HG03135 (cell line): ENCODE measurements around the gene IL27RA.
A peak's percentile ranks its signal among the peaks of the same experiment; 100 is the strongest.

Source experiments
- ATAC-seq: cut with Tn5 transposase; IDR thresholded peaks from one replicate; pipeline ENCODE4 v1.9.1; 2021; ENCODE audit warnings: mild to moderate bottlenecking, moderate library complexity; ENCODE audit not compliant: unreplicated experiment

IL27RA gene

GRCh38 chr19:14031719-14032480 lies at the start of gene IL27RA:
IL27RA (plus strand) TSS chr19:14031762; CDS start chr19:14031873, 111 bp downstream.
- peak; percentile 72 for ATAC-seq

GRCh38 chr19:13981988-13982501 lies 49.5 kb upstream of the IL27RA start:
- ATAC-seq, result no peak

DNA sequence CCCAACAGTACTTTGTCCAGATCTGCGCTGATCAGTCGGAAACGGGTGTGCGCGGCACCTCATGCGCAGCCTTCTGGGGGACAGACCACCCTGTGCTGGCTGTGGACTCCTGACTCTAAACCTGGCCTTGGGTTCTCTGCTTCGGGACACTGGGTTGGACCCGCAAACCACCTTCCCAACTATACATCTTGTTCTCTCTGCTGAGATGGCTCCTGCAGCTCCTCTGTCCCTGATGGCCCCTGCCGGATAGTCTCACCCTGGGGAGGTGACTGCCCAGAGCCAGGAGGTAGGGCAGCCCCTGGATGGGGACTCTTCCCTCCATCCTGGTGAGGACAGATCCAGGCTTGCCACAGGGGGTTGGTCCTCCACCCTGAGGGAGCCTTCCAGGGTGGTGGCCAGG lies 48.8 kb upstream of the IL27RA start:
- ATAC-seq, result no peak

DNA sequence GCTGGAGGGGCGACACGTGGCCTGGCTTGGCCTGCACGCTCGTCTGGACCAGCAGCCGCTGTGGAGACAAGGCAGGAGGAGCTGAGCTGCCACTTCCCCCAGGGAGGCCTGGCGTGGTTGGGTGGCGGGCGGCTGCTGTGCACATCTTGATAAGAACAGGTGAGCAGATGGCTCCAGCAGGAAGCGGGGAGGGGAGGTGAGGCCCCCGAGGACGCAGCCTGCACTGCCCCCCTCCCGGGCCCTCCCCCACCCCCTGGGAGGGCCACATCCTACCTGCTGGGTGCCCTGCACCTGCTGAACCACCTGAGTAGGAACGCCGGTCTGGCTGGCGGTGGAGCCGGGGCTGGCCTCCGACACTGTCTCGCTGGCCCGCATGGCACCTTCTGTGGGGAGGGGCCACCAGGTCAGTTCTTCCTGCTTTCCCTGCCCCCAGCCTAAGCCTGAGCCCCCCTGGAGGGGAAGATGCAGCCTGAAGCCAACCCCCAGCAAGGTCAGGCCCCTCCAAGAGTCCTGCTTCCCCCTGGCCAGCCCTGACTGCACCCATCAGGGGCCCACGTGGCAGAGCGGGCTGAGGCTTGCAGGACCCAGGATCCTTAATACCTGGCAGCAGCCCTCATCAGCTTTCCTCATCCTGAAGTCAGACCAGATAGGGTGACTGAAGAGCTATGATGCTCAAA lies 48.2 kb upstream of the IL27RA start:
- no peak for ATAC-seq

DNA sequence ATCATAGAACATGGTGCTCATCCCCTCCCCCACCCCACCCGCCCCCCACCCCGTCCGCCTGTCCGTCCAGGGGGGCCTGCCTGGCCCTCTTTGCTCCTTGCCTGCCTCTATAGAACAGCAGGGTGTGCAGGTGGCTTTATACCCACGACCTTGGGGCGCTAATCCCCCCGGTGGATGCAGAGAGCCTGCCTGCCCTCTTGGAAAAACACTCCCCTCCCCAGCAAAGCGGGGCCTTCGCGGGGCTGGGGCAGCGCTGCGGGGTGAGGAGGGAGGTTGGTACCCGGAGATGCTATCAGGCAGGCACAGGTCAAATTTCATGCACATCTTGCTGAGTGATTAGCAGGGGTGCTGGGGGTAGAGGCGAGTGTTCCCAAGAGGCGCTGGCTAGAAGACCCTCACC lies 47.4 kb upstream of the IL27RA start:
- no peak for ATAC-seq

DNA sequence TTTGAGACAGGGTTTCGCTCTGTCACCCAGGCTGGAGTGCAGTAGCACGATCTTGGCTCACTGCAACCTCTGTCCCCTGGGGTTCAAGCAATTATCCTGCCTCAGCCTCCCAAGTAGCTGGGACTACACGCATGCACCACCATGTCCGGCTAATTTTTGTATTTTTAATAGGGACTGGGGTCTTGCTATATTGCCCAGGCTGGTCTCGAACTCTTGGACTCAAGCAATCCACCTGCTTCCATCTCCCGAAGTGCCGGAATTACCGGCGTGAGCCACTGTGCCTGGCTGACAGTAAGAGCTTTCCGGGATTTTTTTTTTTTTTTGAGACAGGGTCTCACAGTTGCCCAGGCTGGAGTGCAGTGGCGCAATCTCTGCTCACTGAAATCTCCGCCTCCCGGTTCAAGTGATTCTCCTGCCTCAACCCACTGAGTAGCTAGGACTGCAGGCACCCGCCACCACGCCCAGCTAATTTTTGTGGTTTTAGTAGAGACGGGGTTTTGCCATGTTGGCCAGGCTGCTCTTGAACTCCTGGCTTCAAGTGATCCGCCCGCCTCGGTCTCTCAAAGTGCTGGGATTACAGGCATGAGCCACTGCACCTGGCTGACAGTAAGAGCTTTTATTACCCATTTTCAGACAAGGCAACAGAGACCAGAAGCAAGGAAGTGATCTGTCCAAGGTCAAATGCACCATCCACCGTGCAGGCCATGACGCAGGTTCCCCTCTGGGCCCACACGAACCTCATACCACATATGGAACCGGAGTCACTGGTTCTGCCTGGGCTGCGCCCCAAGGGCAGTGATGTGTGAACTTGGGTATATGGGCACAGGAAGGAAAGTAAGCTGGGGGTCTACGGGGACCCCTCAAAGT lies 46.5 kb upstream of the IL27RA start:
- ATAC-seq, result no peak

- peak; percentile 4 for ATAC-seq
Observed at GRCh38 chr19:13985771-13986347, 45.7 kb upstream of the IL27RA start.

GRCh38 chr19:13986348-13986904 lies 45.1 kb upstream of the IL27RA start:
- ATAC-seq, result peak; percentile 79

GRCh38 chr19:13987101-13987890 lies 44.3 kb upstream of the IL27RA start:
- no peak for ATAC-seq

GRCh38 chr19:13989487-13989886 lies 42.1 kb upstream of the IL27RA start:
- no peak for ATAC-seq

DNA sequence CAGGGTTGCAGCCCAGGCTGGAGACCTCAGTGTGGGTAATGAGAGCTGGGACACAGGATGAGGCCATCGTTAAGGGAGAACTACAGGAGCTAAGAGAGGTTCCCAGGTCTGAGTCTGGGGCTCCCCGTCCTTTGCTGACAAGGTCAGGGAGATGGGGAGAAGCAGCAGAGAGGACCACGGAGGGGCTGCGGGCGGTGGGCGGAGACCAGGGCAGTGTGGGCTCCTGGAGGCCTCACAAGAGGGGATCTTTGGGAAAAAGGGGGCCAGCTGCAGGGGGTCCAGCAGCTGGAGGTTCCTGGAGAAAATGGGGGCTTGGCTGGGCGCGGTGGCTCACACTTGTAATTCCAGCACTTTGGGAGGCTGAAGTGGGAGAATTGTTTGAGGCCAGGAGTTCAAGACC lies 41.5 kb upstream of the IL27RA start:
- no peak for ATAC-seq

- no peak for ATAC-seq
Observed at GRCh38 chr19:13992025-13992424, 39.5 kb upstream of the IL27RA start.

GRCh38 chr19:13993590-13994300 lies 37.8 kb upstream of the IL27RA start:
- ATAC-seq, result no peak

GRCh38 chr19:13995017-13995728 lies 36.4 kb upstream of the IL27RA start:
- ATAC-seq, result no peak

GRCh38 chr19:13995878-13996765 lies 35.4 kb upstream of the IL27RA start:
- no peak for ATAC-seq

- no peak for ATAC-seq
Observed at GRCh38 chr19:13996928-13997630, 34.5 kb upstream of the IL27RA start.

DNA sequence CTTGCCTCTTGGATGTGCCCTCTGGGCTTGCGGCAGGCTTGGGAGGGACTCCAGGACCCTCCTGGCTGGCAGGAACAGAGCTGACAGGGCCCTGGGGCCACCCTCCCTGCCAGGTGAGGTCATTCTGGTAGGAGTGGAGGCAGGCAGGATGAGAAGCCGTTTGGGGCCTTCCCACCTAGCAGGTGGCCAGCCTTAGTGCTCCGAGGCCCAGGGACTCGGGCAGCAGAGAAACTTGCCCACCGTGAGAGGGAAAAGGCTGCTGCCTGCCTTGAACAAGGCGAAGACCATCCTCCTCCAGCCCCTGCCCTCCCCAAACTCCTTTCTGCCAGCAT lies 34.0 kb upstream of the IL27RA start:
- no peak for ATAC-seq
